Kasumi-1 (cell line): Measurements from ENCODE around the gene MXD1.
"Not testable (repeated sequence)": the region's sequence is repeated elsewhere in the genome, so short reads cannot be mapped to it uniquely, and the experiment has no call there.

ENCODE experiments used
- DNase-seq, 2 experiments: peaks; one replicate each; lab custom pipeline; 2025; lab: John Stamatoyannopoulos, UW

The MXD1 gene

GRCh38 chr2:69914950-69915945 is at the start of gene MXD1:
Gene MXD1, plus strand, starts transcription at chr2:69915109. Its CDS starts 222 bp downstream, at chr2:69915331.
- no peak for DNase-seq

GRCh38 chr2:69888451-69888850 is 26.5 kb upstream of the MXD1 start:
- DNase-seq, result no peak

DNA sequence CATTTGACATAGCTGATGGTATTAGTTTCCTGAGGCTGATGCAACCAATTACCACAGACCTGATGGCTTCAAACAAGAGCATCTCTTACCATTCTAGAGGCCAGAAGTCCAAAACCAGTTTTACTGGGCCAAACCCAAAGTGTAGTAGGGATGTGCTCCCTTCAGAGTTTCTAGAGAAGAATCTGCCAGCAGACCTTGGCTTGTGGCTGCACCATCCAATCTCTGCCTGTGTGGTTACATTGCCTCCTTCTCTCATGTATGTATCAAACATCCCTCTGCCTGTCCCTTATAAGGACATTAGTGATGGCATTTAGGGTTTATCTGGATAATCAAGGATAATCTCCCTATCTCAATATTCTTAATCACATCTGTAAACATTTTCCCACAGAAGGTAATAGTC is 25.6 kb upstream of the MXD1 start:
- DNase-seq, result no peak

- DNase-seq, result no peak
Observed at GRCh38 chr2:69890881-69891280, 24.0 kb upstream of the MXD1 start.

GRCh38 chr2:69892838-69893424 is 22.0 kb upstream of the MXD1 start:
- not testable (repeated sequence) for DNase-seq

GRCh38 chr2:69893684-69894551 is 21.0 kb upstream of the MXD1 start, which contains the start of gene SNRNP27:
Gene SNRNP27, plus strand, starts transcription at chr2:69893956. Its CDS starts 29 bp downstream, at chr2:69893985.
- peak; percentile 83 to 84 for DNase-seq

- not testable (repeated sequence) for DNase-seq
Observed at GRCh38 chr2:69894737-69895136, 20.2 kb upstream of the MXD1 start.

DNA sequence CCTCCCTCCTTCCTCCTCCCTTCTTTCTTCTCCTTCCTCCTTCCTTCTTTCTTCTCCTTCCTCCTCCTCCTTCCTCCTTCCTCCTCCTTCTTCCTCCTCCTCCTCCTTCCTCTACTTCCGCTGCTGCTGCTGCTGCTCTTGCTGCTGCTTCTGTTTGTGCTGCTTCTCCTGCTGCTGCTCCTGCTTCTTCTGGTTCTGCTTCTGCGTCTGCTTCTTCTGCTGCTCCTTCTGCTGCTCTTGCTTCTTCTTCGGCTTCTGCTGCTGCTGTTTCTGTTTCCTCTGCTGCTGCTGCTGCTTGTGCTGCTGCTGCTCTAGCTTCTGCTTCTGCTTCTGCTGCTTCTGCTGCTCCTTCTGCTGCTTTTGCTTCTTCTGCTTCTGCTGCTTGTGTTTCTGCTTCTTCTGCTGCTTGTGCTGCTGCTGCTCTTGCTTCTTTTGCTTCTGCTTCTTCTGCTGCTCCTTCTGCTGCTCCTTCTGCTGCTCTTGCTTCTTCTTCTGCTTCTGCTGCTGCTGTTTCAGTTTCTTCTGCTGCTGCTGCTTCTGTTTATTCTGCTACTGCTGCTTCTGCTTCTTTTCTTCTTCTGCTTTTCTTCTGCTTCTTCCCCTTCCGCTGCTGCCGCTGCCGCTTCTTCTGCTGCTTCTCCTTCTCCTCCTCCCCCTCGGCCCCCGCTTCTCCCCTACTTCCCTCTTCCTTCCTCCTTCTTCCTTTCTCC is 12.5 kb upstream of the MXD1 start:
- peak; percentile 87 to 90 for DNase-seq

DNA sequence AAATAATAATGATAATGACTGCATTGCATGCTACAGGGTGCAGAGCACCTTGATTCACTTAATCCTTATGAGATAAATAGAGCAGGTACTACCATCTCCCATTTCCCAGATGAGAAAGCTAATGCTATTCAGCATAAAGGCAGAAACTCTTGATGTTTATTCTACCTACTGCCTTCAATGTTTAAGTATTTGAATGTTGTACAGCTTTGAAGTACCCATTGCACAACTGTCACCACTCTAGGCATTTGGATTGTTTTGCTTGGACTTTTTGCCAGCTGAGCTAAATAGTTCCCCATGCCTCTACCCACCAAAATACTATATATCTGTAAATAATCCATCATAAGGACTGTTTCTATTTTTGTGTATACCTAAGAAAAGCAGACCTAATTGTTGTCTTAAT is 7.7 kb upstream of the MXD1 start:
- no peak for DNase-seq

GRCh38 chr2:69911985-69912563 is 2.8 kb upstream of the MXD1 start:
- DNase-seq, result peak; percentile 78 to 91

- DNase-seq, result peak; percentile 100
Observed at GRCh38 chr2:69914164-69914949, 552 bp upstream of the MXD1 start.

DNA sequence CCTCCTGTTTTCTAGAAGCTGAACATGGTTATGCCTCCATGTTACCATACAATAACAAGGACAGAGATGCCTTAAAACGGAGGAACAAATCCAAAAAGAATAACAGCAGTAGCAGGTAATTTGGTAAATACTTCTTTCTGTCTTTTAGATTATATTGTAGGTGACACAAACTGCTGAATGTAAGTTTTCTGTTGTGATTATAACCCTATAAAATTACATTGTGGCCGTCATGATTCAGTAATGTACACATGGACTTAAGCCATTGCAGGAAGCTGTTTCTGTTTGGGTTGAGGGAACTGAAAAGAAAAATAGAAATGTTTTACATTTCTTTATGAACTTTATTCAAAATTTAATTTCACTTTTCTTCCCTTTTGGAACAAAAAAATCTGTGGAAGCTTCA is 1.2 kb downstream of the MXD1 start:
- DNase-seq, result no peak

- peak; percentile 32 to 37 for DNase-seq
Observed at GRCh38 chr2:69917852-69918251, 2.9 kb downstream of the MXD1 start.

DNA sequence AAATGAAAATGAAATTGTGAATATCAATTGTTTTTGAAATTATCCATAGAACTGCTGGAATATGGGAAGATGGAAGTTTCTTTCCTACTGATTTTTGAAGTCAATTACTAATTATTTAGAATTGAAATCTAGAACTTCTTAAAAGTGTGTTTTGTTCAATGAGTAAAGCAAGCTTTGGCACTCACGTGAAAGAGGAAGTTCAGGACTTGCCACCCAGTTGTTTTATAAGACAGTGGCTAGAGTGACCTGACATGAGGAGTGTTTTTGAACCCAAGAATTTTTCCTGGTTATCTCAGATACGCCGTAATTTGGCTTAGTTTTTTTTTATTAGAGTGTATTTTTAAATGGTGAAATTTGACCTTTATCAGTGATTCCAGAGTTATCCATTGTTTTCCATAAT is 3.5 kb downstream of the MXD1 start:
- DNase-seq, result peak; percentile 63 to 64

GRCh38 chr2:69923116-69923515 is 8.2 kb downstream of the MXD1 start:
- DNase-seq, result no peak

GRCh38 chr2:69926849-69927515 is 12.1 kb downstream of the MXD1 start:
- no peak for DNase-seq

DNA sequence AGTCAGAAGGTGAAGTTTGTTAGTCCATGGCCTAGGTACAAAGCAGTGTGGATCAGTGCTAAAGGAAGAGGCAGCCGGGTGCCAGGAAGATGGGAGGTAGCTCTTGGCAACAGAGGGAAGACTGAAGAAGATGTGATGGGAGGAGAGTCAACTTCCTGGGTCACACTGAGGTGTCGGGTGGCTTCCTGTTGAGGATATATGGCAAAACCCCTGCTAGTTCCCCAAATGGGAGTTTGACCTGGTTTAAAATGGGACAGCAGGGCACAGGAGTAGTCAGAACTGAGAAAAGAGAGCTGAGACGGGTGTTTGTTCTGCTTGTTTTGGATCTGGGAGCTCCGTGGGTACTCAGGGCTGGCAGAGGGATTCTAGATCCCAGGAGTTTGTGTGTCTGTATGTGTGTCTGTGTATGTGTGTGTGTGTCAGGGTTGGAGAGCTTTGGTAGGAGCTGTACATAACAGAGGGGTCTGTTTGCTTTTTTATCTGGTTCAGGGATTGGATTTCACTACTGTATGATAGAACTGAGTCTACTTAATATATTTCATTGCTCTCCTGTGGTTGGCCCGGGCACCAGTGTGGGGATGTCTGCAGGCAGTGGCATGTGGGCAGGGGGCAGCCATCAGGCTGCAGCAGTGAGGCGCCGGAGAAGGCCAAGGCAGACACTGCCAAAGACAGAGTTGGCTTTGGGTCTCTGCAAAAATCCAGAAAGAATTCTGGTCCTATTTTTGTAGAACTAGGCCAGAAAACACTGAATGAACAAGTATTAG is 17.1 kb downstream of the MXD1 start:
- DNase-seq, result peak; percentile 19 to 42

DNA sequence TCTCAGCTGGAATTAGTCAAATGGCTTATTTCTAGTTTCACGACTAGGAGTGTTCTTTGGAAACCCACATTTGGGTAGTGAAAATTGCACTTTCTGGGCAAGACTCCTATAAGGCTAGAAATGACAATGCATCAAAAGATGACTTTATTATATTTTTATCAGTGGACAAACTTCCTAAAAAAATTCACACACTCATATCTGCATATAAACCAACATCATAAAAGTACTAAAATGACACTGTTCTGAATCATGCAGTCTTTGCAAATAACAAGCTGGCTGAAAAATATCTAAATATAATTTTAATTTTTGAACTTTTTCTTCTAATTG is 17.6 kb downstream of the MXD1 start:
- no peak for DNase-seq

- peak; percentile 63 to 79 for DNase-seq
Observed at GRCh38 chr2:69933254-69933828, 18.4 kb downstream of the MXD1 start.
